ENCODE measurements around the gene NPRL2.

NPRL2 gene

DNA sequence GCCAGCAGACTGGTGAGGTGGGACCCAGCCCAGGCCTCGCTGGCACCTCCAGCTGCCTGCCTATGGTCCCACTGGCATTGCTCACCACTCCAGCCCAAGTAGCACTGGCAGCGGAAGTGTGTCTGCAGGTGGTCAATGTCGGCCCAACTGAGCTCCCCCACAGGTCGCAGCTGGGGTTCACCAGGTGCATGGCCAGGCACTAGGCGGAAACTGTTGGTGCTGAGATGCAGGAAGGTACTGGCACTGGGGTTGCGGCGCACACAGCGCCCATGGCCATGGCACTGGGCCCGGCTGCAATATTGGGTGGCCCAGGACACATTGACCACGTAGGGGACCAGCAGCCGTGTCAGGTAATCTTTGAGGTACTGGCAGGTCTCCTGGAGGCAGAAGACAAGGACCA is 32.4 kb downstream of the NPRL2 start:
- no peak overlapping the region for H3K14ac ChIP-seq (ENCODE audit: low read length)
- H3K23ac ChIP-seq (ENCODE audit: low read depth, low read length, poor library complexity): peak overlapping the region; percentile 3
- H3K27ac ChIP-seq (replicated peaks; ENCODE audit: low read length): no peak overlapping the region
- no peak overlapping the region for H3K9ac ChIP-seq (ENCODE audit: low read depth, low read length, poor library complexity)
- H3K4me3 ChIP-seq (ENCODE audit: low read length in 2 of 2): no peak overlapping the region
- H4K91ac ChIP-seq (ENCODE audit: low read depth, low read length, poor library complexity): no peak overlapping the region
- H2BK120ac ChIP-seq (ENCODE audit: low read depth, low read length): no peak overlapping the region
- no CpG with 5 or more reads among the region's 11 CpGs for WGBS, 2 donors (ENCODE audit: extremely low coverage in 2 of 2, insufficient read length in 2 of 2, insufficient replicate concordance in 1 of 2)
- H2BK12ac ChIP-seq (ENCODE audit: low read length): no peak overlapping the region
- H3K36me3 ChIP-seq (replicated peaks in 1 of 2; ENCODE audit: control insufficient read depth in 2 of 2, insufficient read depth in 2 of 2, low read length in 2 of 2): peaks cover 47 to 58% of the 10 kb centered on the region in 2 donors
- no peak overlapping the region for H2AK5ac ChIP-seq (ENCODE audit: low read depth, low read length)
- no peak overlapping the region for H2AFZ ChIP-seq (ENCODE audit: low read length)
- H3K79me1 ChIP-seq (ENCODE audit: low read depth, low read length): peaks cover 34% of the 10 kb centered on the region
- peak overlapping the region; percentile 84 for H4K8ac ChIP-seq (ENCODE audit: low read depth, low read length)
- H2BK15ac ChIP-seq (ENCODE audit: low read length): no peak overlapping the region
- no peaks in the 10 kb centered on the region for H3K27me3 ChIP-seq (ENCODE audit: control insufficient read depth in 3 of 3, insufficient read depth in 3 of 3, low read depth in 1 of 3, low read length in 3 of 3)
- H3K4ac ChIP-seq (ENCODE audit: low read length): no peak overlapping the region
- no peak overlapping the region for H2BK5ac ChIP-seq (ENCODE audit: low read length)
- peak overlapping the region; percentile 39 for H3K18ac ChIP-seq (ENCODE audit: low read length)
- peaks cover 21 to 35% of the 10 kb centered on the region in 2 donors for H3K4me1 ChIP-seq (ENCODE audit: control insufficient read depth in 2 of 2, insufficient read depth in 1 of 2, low read depth in 1 of 2, low read length in 2 of 2)
- no peak overlapping the region for H3K4me2 ChIP-seq (ENCODE audit: insufficient read depth, low read length, poor library complexity, severe bottlenecking)
- DNase-seq (ENCODE audit: low spot score): no peak
- H3K9me3 ChIP-seq (replicated peaks in 1 of 2; ENCODE audit: control insufficient read depth in 2 of 2, insufficient read depth in 1 of 2, low read depth in 1 of 2, low read length in 2 of 2): peaks cover 0 to 4% of the 10 kb centered on the region in 2 donors

GRCh38 chr3:50317300-50317699 is 33.3 kb downstream of the NPRL2 start:
- no peak overlapping the region for H3K27ac ChIP-seq (replicated peaks; ENCODE audit: low read length)
- no peak overlapping the region for H2BK15ac ChIP-seq (ENCODE audit: low read length)
- H3K23ac ChIP-seq (ENCODE audit: low read depth, low read length, poor library complexity): peak overlapping the region; percentile 59
- whole genome bisulfite sequencing, 2 donors (ENCODE audit: extremely low coverage in 2 of 2, insufficient read length in 2 of 2, insufficient replicate concordance in 1 of 2): no CpG with 5 or more reads among the region's 6 CpGs
- no peak overlapping the region for H2AFZ ChIP-seq (ENCODE audit: low read length)
- peaks cover 47 to 58% of the 10 kb centered on the region in 2 donors for H3K36me3 ChIP-seq (replicated peaks in 1 of 2; ENCODE audit: control insufficient read depth in 2 of 2, insufficient read depth in 2 of 2, low read length in 2 of 2)
- H2BK12ac ChIP-seq (ENCODE audit: low read length): peak overlapping the region; percentile 92
- H3K4me1 ChIP-seq (ENCODE audit: control insufficient read depth in 2 of 2, insufficient read depth in 1 of 2, low read depth in 1 of 2, low read length in 2 of 2): peaks cover 18 to 27% of the 10 kb centered on the region in 2 donors
- no peak overlapping the region for H3K18ac ChIP-seq (ENCODE audit: low read length)
- no peak overlapping the region for H2AK5ac ChIP-seq (ENCODE audit: low read depth, low read length)
- H3K4me3 ChIP-seq (ENCODE audit: low read length in 2 of 2): no peak overlapping the region
- no peak overlapping the region for H4K91ac ChIP-seq (ENCODE audit: low read depth, low read length, poor library complexity)
- H3K27me3 ChIP-seq (ENCODE audit: control insufficient read depth in 3 of 3, insufficient read depth in 3 of 3, low read depth in 1 of 3, low read length in 3 of 3): no peaks in the 10 kb centered on the region
- H3K9ac ChIP-seq (ENCODE audit: low read depth, low read length, poor library complexity): no peak overlapping the region
- no peak for DNase-seq (ENCODE audit: low spot score)
- H3K9me3 ChIP-seq (replicated peaks in 1 of 2; ENCODE audit: control insufficient read depth in 2 of 2, insufficient read depth in 1 of 2, low read depth in 1 of 2, low read length in 2 of 2): peaks cover 0 to 4% of the 10 kb centered on the region in 2 donors
- peaks cover 34% of the 10 kb centered on the region for H3K79me1 ChIP-seq (ENCODE audit: low read depth, low read length)
- H4K8ac ChIP-seq (ENCODE audit: low read depth, low read length): no peak overlapping the region
- no peak overlapping the region for H2BK120ac ChIP-seq (ENCODE audit: low read depth, low read length)
- H3K4me2 ChIP-seq (ENCODE audit: insufficient read depth, low read length, poor library complexity, severe bottlenecking): peak overlapping the region; percentile 4
- H3K4ac ChIP-seq (ENCODE audit: low read length): no peak overlapping the region
- H3K14ac ChIP-seq (ENCODE audit: low read length): no peak overlapping the region
- H2BK5ac ChIP-seq (ENCODE audit: low read length): peak overlapping the region; percentile 60

GRCh38 chr3:50316657-50317242 is 33.8 kb downstream of the NPRL2 start:
- Histone ChIP-seq H2BK12ac (ENCODE audit: low read length) (no peak overlapping the region), H3K79me1 (ENCODE audit: low read depth, low read length) (peaks cover 34% of the 10 kb centered on the region), H2BK120ac (ENCODE audit: low read depth, low read length) (no peak overlapping the region), H3K27ac (replicated peaks; ENCODE audit: low read length) (no peak overlapping the region), H3K4ac (ENCODE audit: low read length) (peak overlapping the region; percentile 46), H3K14ac (ENCODE audit: low read length) (no peak overlapping the region), H3K9me3 (replicated peaks in 1 of 2; ENCODE audit: control insufficient read depth in 2 of 2, insufficient read depth in 1 of 2, low read depth in 1 of 2, low read length in 2 of 2) (peaks cover 0 to 4% of the 10 kb centered on the region in 2 donors), H3K4me2 (ENCODE audit: insufficient read depth, low read length, poor library complexity, severe bottlenecking) (no peak overlapping the region), H2AFZ (ENCODE audit: low read length) (no peak overlapping the region), H3K18ac (ENCODE audit: low read length) (no peak overlapping the region), H3K27me3 (ENCODE audit: control insufficient read depth in 3 of 3, insufficient read depth in 3 of 3, low read depth in 1 of 3, low read length in 3 of 3) (no peaks in the 10 kb centered on the region), H3K9ac (ENCODE audit: low read depth, low read length, poor library complexity) (peak overlapping the region; percentile 12), H3K4me3 (ENCODE audit: low read length in 2 of 2) (no peak overlapping the region), H3K4me1 (ENCODE audit: control insufficient read depth in 2 of 2, insufficient read depth in 1 of 2, low read depth in 1 of 2, low read length in 2 of 2) (peaks cover 12 to 22% of the 10 kb centered on the region in 2 donors), H4K8ac (ENCODE audit: low read depth, low read length) (no peak overlapping the region), H2BK5ac (ENCODE audit: low read length) (peak overlapping the region; percentile 60), H3K36me3 (replicated peaks in 1 of 2; ENCODE audit: control insufficient read depth in 2 of 2, insufficient read depth in 2 of 2, low read length in 2 of 2) (peaks cover 47 to 58% of the 10 kb centered on the region in 2 donors), H4K91ac (ENCODE audit: low read depth, low read length, poor library complexity) (no peak overlapping the region), H3K23ac (ENCODE audit: low read depth, low read length, poor library complexity) (peak overlapping the region; percentile 51), H2AK5ac (ENCODE audit: low read depth, low read length) (no peak overlapping the region), H2BK15ac (ENCODE audit: low read length) (no peak overlapping the region)
- WGBS, 2 donors (ENCODE audit: extremely low coverage in 2 of 2, insufficient read length in 2 of 2, insufficient replicate concordance in 1 of 2): no CpG with 5 or more reads among the region's 9 CpGs
- DNase-seq (ENCODE audit: low spot score): no peak

GRCh38 chr3:50314816-50315215 is 35.8 kb downstream of the NPRL2 start:
- Histone ChIP-seq H2AFZ (ENCODE audit: low read length) (no peak overlapping the region), H3K9ac (ENCODE audit: low read depth, low read length, poor library complexity) (no peak overlapping the region), H2AK5ac (ENCODE audit: low read depth, low read length) (no peak overlapping the region), H3K23ac (ENCODE audit: low read depth, low read length, poor library complexity) (no peak overlapping the region), H3K27ac (replicated peaks; ENCODE audit: low read length) (no peak overlapping the region), H3K4ac (ENCODE audit: low read length) (no peak overlapping the region), H2BK15ac (ENCODE audit: low read length) (no peak overlapping the region), H2BK120ac (ENCODE audit: low read depth, low read length) (no peak overlapping the region), H2BK12ac (ENCODE audit: low read length) (peak overlapping the region; percentile 10), H4K8ac (ENCODE audit: low read depth, low read length) (no peak overlapping the region), H3K27me3 (ENCODE audit: control insufficient read depth in 3 of 3, insufficient read depth in 3 of 3, low read depth in 1 of 3, low read length in 3 of 3) (no peaks in the 10 kb centered on the region), H3K4me2 (ENCODE audit: insufficient read depth, low read length, poor library complexity, severe bottlenecking) (no peak overlapping the region), H3K79me1 (ENCODE audit: low read depth, low read length) (peaks cover 27% of the 10 kb centered on the region), H3K4me3 (ENCODE audit: low read length in 2 of 2) (no peak overlapping the region), H3K9me3 (replicated peaks in 1 of 2; ENCODE audit: control insufficient read depth in 2 of 2, insufficient read depth in 1 of 2, low read depth in 1 of 2, low read length in 2 of 2) (peaks cover 3 to 4% of the 10 kb centered on the region in 2 donors), H3K14ac (ENCODE audit: low read length) (peak overlapping the region; percentile 21), H3K36me3 (replicated peaks in 1 of 2; ENCODE audit: control insufficient read depth in 2 of 2, insufficient read depth in 2 of 2, low read length in 2 of 2) (peaks cover 44 to 56% of the 10 kb centered on the region in 2 donors), H4K91ac (ENCODE audit: low read depth, low read length, poor library complexity) (no peak overlapping the region), H3K18ac (ENCODE audit: low read length) (no peak overlapping the region), H3K4me1 (ENCODE audit: control insufficient read depth in 2 of 2, insufficient read depth in 1 of 2, low read depth in 1 of 2, low read length in 2 of 2) (peaks cover 4 to 15% of the 10 kb centered on the region in 2 donors), H2BK5ac (ENCODE audit: low read length) (peak overlapping the region; percentile 5)
- no peak for DNase-seq (ENCODE audit: low spot score)
- no CpG with 5 or more reads among the region's 4 CpGs for WGBS, 2 donors (ENCODE audit: extremely low coverage in 2 of 2, insufficient read length in 2 of 2, insufficient replicate concordance in 1 of 2)
